Lower leg skin (tissue), 4 donors: Measurements from ENCODE around the gene ZBTB40. TPM values are rescaled to one million over a fixed set of nuclear protein-coding genes. Genes with fewer than 3 reads are reported as not detected.

Experiments
- DNase-seq, 2 donors: peaks; one replicate each; pipeline ENCODE4 v3.0.0-alpha.2; 2019; ENCODE audit warnings: low spot score in 2 of 2
- H3K4me3 ChIP-seq: fragments of 200-600 bp; sonication (generic); 2 replicates; pipeline ENCODE4 v1.5.1; 2017; ENCODE audit warnings: mild to moderate bottlenecking, low read depth; ENCODE audit not compliant: poor library complexity, severe bottlenecking
- CTCF ChIP-seq, 3 donors: fragments of 450-650 bp; IDR thresholded peaks; one replicate each; pipeline ENCODE4 v1.5.1; 2016; ENCODE audit warnings: antibody characterized with exemption in 3 of 3, mild to moderate bottlenecking in 3 of 3, moderate library complexity in 2 of 3
- POLR2A ChIP-seq, 2 donors: fragments of 450-650 bp; IDR thresholded peaks; one replicate each; pipeline ENCODE4 v1.6.1; 2016 to 2017; ENCODE audit warnings: antibody characterized with exemption in 2 of 2, mild to moderate bottlenecking in 1 of 2, moderate library complexity in 1 of 2
- WGBS, 2 donors: methylation state at CpG; one replicate each; pipeline ENCODE4 v1.1.5; 2018; 5-methylcytosine and 5-hydroxymethylcytosine counted together
- intact Hi-C: fragments of 100-400 bp; cut with DNase I; formaldehyde crosslinking; loops from one replicate; pipeline ENCODE4 v1.15.0; 2023; ENCODE audit warnings: low total_unique reads
- total RNA-seq, 4 donors: library from RNA; depleted of rRNA; stranded (reverse); fragments of >200 nt; gene quantifications; one replicate each; pipeline ENCODE4 v1.1.0, GENCODE V29; 2016

The ZBTB40 gene
- total RNA-seq, 4 donors from 2014 or later = 7.5 to 13.3 (median 12.4) TPM

- TF ChIP-seq POLR2A (IDR thresholded peaks at IDR 0.05) (no peak), CTCF (IDR thresholded peaks at IDR 0.05) (no peak)
- no peak overlapping the region for H3K4me3 ChIP-seq
- no peak for DNase-seq
- 42 to 45% methylated on average over 4 of the region's 4 CpGs for WGBS, 2 donors
- intact Hi-C loops = no loop called here
Measured at GRCh38 chr1:22454476-22455056, 2.9 kb downstream of the ZBTB40 start.

GRCh38 chr1:22457345-22457744 is 5.7 kb downstream of the ZBTB40 start:
- no peak for DNase-seq
- 34 to 40% methylated on average over 3 of the region's 3 CpGs for WGBS, 2 donors
- TF ChIP-seq CTCF (IDR thresholded peaks at IDR 0.05) = no peak
- no peak for TF ChIP-seq POLR2A (IDR thresholded peaks at IDR 0.05)
- H3K4me3 ChIP-seq = no peak overlapping the region
- intact Hi-C loops = no loop called here

- no peak for DNase-seq
- intact Hi-C loops = no loop called here
- H3K4me3 ChIP-seq = no peak overlapping the region
- TF ChIP-seq POLR2A (IDR thresholded peaks at IDR 0.05) (no peak), CTCF (IDR thresholded peaks at IDR 0.05) (no peak)
Measured at GRCh38 chr1:22457836-22458235, 6.2 kb downstream of the ZBTB40 start.

DNA sequence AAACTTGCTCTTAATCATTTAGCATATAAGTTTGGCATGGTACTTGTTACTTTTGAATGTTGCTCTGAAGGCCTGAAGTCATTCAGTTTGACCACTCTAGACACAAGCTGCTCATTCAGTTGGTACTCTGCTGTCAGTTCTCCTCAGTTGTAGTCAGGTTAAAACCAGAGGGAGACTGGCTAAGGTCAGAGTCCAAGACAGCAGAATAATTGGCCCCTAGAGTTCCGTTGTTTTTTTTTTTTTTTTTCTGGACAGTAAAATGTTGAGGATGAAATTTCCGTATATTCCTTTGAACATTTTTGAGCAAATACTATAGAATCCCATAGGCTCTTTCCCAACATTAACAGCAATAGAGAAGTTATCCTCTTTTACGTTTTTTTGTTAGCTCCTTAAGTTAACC is 9.4 kb downstream of the ZBTB40 start:
- 92 to 96% methylated on average over 3 of the region's 3 CpGs for WGBS, 2 donors
- intact Hi-C loops = no loop called here
- H3K4me3 ChIP-seq = no peak overlapping the region
- DNase-seq = no peak
- TF ChIP-seq POLR2A (IDR thresholded peaks at IDR 0.05) (no peak), CTCF (IDR thresholded peaks at IDR 0.05) (no peak)

- no peak for DNase-seq
- H3K4me3 ChIP-seq = no peak overlapping the region
- no peak for TF ChIP-seq CTCF (IDR thresholded peaks at IDR 0.05)
- no peak for TF ChIP-seq POLR2A (IDR thresholded peaks at IDR 0.05)
- WGBS, 2 donors = 87 to 91% methylated on average over 6 of the region's 6 CpGs
- intact Hi-C loops = no loop called here
Measured at GRCh38 chr1:22461678-22462527, 10.3 kb downstream of the ZBTB40 start.
